NB4 (cell line): Measurements from ENCODE around the gene VIPR2.

Experiments
- CTCF ChIP-seq: IDR thresholded peaks from one replicate; pipeline ENCODE4 v1.5.1; 2012; ENCODE audit warnings: low read depth, low read length
- MAX ChIP-seq: IDR thresholded peaks from 2 replicates; pipeline ENCODE4 v1.6.1; 2011; ENCODE audit warnings: low read depth, low read length
- MYC ChIP-seq: IDR thresholded peaks from 2 replicates; pipeline ENCODE4 v1.6.1; 2011; ENCODE audit warnings: low read depth, low read length
- POLR2A ChIP-seq: IDR thresholded peaks from 2 replicates; pipeline ENCODE4 v1.6.1; 2011; ENCODE audit warnings: mild to moderate bottlenecking; ENCODE audit not compliant: insufficient read length; ENCODE audit errors: extremely low read depth

GRCh38 chr7:159109653-159110035, 35.0 kb downstream of the VIPR2 start:
- TF ChIP-seq CTCF (no peak), POLR2A (no peak), MYC (no peak), MAX (no peak)
